GM12864 (cell line): ENCODE measurements around the gene SUCLA2.
A peak's percentile ranks its signal among the peaks of the same experiment; 100 is the strongest.

Experiments used
- DNase-seq: peaks from one replicate; pipeline ENCODE4 v3.0.0-alpha.2; 2011; ENCODE audit warnings: low read depth
- H3K4me3 ChIP-seq: 2 replicates; pipeline ENCODE4 v1.5.1; 2011; ENCODE audit warnings: mild to moderate bottlenecking, low read depth, low read length, control low read depth
- CTCF ChIP-seq: IDR thresholded peaks from 2 replicates; pipeline ENCODE4 v1.5.1; 2011; ENCODE audit warnings: low read depth, mild to moderate bottlenecking, moderate library complexity, low read length, control low read depth, inconsistent platforms; ENCODE audit errors: missing control alignments

Gene SUCLA2

GRCh38 chr13:48001114-48001881 lies at the start of gene SUCLA2:
Gene SUCLA2, minus strand, starts transcription at chr13:48001273. Its CDS starts 4 bp downstream, at chr13:48001269.
- peak; percentile 61 for DNase-seq
- TF ChIP-seq CTCF = no peak
- H3K4me3 ChIP-seq = peak within 1 kb of the TSS; percentile 99

GRCh38 chr13:48050550-48050949 lies 49.5 kb upstream of the SUCLA2 start:
- TF ChIP-seq CTCF = no peak
- H3K4me3 ChIP-seq = no peak overlapping the region
- no peak for DNase-seq

GRCh38 chr13:48043789-48044503 lies 42.9 kb upstream of the SUCLA2 start:
- H3K4me3 ChIP-seq = no peak overlapping the region
- no peak for TF ChIP-seq CTCF
- DNase-seq = no peak

GRCh38 chr13:48042894-48043293 lies 41.8 kb upstream of the SUCLA2 start:
- TF ChIP-seq CTCF = no peak
- no peak for DNase-seq
- H3K4me3 ChIP-seq = no peak overlapping the region

GRCh38 chr13:48040896-48041295 lies 39.8 kb upstream of the SUCLA2 start:
- no peak for TF ChIP-seq CTCF
- H3K4me3 ChIP-seq = no peak overlapping the region
- no peak for DNase-seq

- no peak for DNase-seq
- no peak overlapping the region for H3K4me3 ChIP-seq
Measured at GRCh38 chr13:48040049-48040448, 39.0 kb upstream of the SUCLA2 start.

More at GRCh38 chr13:48040049-48040448, 39.0 kb upstream of the SUCLA2 start:
- TF ChIP-seq CTCF = no peak
